Measurements from ENCODE around the gene ARSB. TPM values are rescaled to one million over a fixed set of nuclear protein-coding genes. Genes with fewer than 3 reads are reported as not detected.

The ARSB gene
- total RNA-seq, 1 donor from 2014 or later, result 16.7 TPM

DNA sequence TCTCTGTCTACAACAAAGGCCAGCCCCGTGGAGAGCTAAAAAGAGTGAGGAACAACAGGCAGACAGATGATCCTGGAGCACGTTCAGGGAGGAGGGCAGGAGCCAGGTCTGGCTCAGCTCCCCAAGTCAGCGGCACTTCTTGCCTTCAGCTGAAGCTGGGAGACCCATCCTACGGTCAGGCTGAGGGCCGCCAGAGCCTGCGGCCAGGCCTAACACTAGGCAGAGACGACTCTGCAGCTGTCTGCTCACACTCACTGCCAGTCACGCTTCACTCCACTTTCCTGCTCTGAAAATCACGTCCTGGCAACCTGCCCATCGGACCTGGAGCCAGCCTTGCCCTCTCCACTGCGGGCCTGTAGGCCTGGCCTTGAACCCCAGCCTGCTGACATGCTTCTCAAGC is 175.7 kb downstream of the ARSB start:
- no peak overlapping the region for H3K4me3 ChIP-seq (ENCODE audit: low read depth, low read length)
- TF ChIP-seq CTCF (conservative IDR thresholded peaks at IDR 0.05; ENCODE audit: low read depth, low read length), result no peak
- no peak for DNase-seq (ENCODE audit: low read depth)

GRCh38 chr5:78808818-78809217 is 176.3 kb downstream of the ARSB start:
- DNase-seq (ENCODE audit: low read depth), result no peak
- no peak overlapping the region for H3K4me3 ChIP-seq (ENCODE audit: low read depth, low read length)
- no peak for TF ChIP-seq CTCF (conservative IDR thresholded peaks at IDR 0.05; ENCODE audit: low read depth, low read length)

DNA sequence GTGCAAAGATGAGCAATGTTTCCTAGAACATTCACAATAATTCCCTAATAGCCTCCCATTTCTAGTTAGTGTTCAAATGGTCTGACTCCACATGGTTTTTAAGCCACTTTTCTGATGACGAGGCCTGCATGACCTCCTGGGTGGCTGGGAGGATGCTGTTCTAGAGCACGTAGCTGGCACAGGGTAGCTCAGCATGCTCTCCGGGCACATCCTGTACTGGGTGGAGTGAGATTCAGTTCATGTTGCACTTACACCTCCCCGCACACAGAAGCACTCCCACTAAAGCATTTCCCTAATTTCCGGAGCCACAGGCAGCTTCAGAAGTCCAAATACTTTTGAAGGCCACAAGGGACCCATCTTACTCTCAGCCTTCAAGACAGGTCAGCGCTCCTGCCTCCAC is 176.7 kb downstream of the ARSB start:
- no peak for DNase-seq (ENCODE audit: low read depth)
- H3K4me3 ChIP-seq (ENCODE audit: low read depth, low read length), result no peak overlapping the region
- TF ChIP-seq CTCF (conservative IDR thresholded peaks at IDR 0.05; ENCODE audit: low read depth, low read length), result no peak

GRCh38 chr5:78806544-78806943 is 178.6 kb downstream of the ARSB start:
- no peak for DNase-seq (ENCODE audit: low read depth)
- TF ChIP-seq CTCF (conservative IDR thresholded peaks at IDR 0.05; ENCODE audit: low read depth, low read length), result no peak

DNA sequence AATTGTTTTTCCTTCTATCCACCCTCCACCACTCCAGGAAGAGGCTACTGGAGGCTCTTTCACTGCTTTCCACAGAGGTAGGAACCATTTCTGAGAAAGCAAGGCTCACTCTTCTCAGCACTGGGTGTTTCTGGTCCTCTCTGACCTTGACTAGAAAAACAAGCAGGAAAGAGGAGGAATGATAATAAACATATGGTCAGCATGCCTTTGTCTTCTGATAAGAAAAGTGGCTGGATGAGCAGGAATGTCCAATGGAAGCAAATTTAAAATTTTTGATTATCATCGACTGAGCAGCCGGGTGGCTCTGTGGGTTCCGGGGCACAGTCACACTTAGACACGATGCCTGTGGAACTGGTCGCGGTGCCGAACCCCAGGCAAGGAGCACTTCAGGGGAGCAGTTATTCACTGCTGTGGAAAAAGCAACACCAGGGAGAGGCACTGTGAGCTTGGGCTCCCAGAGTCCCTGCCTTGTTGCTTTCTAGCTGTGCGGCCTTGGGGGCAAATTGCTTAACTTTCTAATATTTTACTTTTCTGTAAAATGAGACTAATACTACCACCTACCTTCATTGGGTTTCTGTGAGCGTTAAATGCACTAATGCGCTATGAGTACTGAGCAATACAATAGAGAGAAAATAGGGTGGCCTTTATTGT is 179.5 kb downstream of the ARSB start:
- H3K4me3 ChIP-seq (ENCODE audit: low read depth, low read length), result no peak overlapping the region
- no peak for TF ChIP-seq CTCF (conservative IDR thresholded peaks at IDR 0.05; ENCODE audit: low read depth, low read length)
- DNase-seq (ENCODE audit: low read depth), result no peak

More at GRCh38 chr5:78806544-78806943, 178.6 kb downstream of the ARSB start:
- no peak overlapping the region for H3K4me3 ChIP-seq (ENCODE audit: low read depth, low read length)

- no peak for DNase-seq (ENCODE audit: low read depth)
- no peak overlapping the region for H3K4me3 ChIP-seq (ENCODE audit: low read depth, low read length)
- no peak for TF ChIP-seq CTCF (conservative IDR thresholded peaks at IDR 0.05; ENCODE audit: low read depth, low read length)
Measured at GRCh38 chr5:78804995-78805394, 180.1 kb downstream of the ARSB start.

DNA sequence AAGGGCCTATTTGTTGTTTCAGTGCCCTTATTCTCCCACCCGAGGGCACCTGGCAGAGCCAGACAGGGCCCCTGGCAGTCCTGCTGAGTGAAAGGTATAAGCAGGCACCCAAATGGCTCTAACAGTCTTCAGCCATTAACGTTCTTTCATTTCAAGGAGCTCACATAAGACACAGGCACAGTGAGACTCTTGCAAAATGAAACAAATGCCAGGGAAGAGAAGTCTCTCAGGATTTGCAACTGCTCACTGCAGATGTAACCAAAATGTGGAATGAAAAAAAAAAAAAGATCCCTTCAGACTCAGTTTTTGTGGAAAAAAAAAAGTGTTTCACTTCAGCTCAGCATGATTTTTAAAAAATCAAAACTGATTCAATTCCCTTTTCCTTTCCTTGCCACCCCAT is 181.2 kb downstream of the ARSB start:
- no peak for DNase-seq (ENCODE audit: low read depth)
- H3K4me3 ChIP-seq (ENCODE audit: low read depth, low read length), result no peak overlapping the region
- TF ChIP-seq CTCF (conservative IDR thresholded peaks at IDR 0.05; ENCODE audit: low read depth, low read length), result no peak

Measured in epithelial cell of proximal tubule (primary cell).